H1 (cell line): ENCODE results near the gene ILF3. TPM values are rescaled to one million over a fixed set of nuclear protein-coding genes. Genes with fewer than 3 reads are reported as not detected.

Experiments used
- PHF8 ChIP-seq: fragments of 200-600 bp; sonication (generic); conservative IDR thresholded peaks from 2 replicates; pipeline ENCODE4 v1.7.1; 2012; ENCODE audit warnings: low read depth, mild to moderate bottlenecking, inconsistent platforms, low read length, moderate library complexity
- TAF1 ChIP-seq: IDR thresholded peaks from 2 replicates; pipeline ENCODE4 v1.6.1; 2011; ENCODE audit warnings: mild to moderate bottlenecking, low read depth, low read length
- polyA plus RNA-seq, 7 experiments: library from polyadenylated mRNA; depleted of rRNA in 3 of 7; stranded (reverse) in 5 of 7; unstranded in 2 of 7; fragments of >200 nt in 5 of 7; fragments of 200-250 nt in 2 of 7; gene quantifications; 1 replicate in 5 of 7; 2 replicates in 1 of 7; 4 replicates in 1 of 7; pipeline versions ENCODE4 v1.2.1 to v1.2.3, GENCODE V29; 2011 to 2013; ENCODE audit warnings: missing spikeins in 2 of 7, mixed read lengths in 2 of 7
- total RNA-seq: library from RNA; stranded (reverse); fragmentation: NEBNext Ultra II Directional; extraction: Animal tissue kit (Norgen Biotek cat#: 25700); gene quantifications from 2 replicates; pipeline ENCODE4 v1.2.1, GENCODE V29; 2021
- TF ChIP-seq, protein P1 (sequence below): fragments of 300-600 bp; sonication (generic); IDR thresholded peaks from 2 replicates; pipeline ENCODE4 v1.7.1; 2012; ENCODE audit warnings: low read length, moderate library complexity, mild to moderate bottlenecking, inconsistent platforms; ENCODE audit not compliant: insufficient replicate concordance

ILF3 gene
- total and polyA plus RNA-seq, 2 of the 8 experiments (the other 6 are each of a cell fraction or from before 2014, with no cell fraction given), result 291 to 695 TPM

DNA sequence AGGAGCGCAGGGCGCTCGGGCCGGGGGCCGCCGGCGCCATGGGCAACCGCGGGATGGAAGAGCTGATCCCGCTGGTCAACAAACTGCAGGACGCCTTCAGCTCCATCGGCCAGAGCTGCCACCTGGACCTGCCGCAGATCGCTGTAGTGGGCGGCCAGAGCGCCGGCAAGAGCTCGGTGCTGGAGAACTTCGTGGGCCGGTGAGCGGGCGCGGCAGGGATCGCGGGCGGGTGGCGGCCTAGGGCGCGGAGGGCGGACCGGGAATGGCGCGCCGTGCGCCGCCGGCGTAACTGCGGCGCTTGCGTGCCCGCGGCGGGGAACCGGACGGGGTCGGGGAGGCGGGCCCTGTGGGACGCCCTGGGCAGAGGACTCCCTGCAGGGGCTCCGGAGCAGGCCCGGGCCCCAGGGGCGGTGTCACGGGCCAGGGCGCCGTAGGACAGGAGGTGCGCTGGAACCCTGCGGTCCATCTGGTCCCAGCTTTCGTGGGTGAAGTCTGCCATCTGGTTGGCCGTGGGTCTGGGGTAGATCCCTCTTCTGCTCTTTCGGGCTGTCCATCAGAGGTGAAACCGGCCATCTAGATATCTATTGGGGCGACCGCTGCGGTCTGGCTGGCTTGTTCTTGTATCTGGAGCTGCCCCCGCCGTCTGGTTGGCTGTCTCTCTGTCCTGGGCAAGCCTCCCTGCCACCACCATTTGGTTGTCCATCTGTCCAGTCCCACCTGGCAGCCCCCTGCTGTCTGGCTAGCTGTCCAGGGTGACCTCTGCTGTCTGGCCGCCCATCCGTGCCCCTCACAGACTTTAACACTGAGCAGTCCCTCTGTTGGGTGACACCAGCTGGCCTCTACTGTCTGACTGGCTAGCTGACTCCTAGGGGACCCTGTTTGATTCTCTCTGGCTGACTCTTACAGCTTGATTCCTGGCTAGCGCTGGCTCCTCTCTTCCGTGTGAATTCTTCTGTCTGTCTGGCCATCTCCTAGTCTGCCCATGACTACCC, 64.4 kb downstream of the ILF3 start (continued):
- TF ChIP-seq, protein P1, sequence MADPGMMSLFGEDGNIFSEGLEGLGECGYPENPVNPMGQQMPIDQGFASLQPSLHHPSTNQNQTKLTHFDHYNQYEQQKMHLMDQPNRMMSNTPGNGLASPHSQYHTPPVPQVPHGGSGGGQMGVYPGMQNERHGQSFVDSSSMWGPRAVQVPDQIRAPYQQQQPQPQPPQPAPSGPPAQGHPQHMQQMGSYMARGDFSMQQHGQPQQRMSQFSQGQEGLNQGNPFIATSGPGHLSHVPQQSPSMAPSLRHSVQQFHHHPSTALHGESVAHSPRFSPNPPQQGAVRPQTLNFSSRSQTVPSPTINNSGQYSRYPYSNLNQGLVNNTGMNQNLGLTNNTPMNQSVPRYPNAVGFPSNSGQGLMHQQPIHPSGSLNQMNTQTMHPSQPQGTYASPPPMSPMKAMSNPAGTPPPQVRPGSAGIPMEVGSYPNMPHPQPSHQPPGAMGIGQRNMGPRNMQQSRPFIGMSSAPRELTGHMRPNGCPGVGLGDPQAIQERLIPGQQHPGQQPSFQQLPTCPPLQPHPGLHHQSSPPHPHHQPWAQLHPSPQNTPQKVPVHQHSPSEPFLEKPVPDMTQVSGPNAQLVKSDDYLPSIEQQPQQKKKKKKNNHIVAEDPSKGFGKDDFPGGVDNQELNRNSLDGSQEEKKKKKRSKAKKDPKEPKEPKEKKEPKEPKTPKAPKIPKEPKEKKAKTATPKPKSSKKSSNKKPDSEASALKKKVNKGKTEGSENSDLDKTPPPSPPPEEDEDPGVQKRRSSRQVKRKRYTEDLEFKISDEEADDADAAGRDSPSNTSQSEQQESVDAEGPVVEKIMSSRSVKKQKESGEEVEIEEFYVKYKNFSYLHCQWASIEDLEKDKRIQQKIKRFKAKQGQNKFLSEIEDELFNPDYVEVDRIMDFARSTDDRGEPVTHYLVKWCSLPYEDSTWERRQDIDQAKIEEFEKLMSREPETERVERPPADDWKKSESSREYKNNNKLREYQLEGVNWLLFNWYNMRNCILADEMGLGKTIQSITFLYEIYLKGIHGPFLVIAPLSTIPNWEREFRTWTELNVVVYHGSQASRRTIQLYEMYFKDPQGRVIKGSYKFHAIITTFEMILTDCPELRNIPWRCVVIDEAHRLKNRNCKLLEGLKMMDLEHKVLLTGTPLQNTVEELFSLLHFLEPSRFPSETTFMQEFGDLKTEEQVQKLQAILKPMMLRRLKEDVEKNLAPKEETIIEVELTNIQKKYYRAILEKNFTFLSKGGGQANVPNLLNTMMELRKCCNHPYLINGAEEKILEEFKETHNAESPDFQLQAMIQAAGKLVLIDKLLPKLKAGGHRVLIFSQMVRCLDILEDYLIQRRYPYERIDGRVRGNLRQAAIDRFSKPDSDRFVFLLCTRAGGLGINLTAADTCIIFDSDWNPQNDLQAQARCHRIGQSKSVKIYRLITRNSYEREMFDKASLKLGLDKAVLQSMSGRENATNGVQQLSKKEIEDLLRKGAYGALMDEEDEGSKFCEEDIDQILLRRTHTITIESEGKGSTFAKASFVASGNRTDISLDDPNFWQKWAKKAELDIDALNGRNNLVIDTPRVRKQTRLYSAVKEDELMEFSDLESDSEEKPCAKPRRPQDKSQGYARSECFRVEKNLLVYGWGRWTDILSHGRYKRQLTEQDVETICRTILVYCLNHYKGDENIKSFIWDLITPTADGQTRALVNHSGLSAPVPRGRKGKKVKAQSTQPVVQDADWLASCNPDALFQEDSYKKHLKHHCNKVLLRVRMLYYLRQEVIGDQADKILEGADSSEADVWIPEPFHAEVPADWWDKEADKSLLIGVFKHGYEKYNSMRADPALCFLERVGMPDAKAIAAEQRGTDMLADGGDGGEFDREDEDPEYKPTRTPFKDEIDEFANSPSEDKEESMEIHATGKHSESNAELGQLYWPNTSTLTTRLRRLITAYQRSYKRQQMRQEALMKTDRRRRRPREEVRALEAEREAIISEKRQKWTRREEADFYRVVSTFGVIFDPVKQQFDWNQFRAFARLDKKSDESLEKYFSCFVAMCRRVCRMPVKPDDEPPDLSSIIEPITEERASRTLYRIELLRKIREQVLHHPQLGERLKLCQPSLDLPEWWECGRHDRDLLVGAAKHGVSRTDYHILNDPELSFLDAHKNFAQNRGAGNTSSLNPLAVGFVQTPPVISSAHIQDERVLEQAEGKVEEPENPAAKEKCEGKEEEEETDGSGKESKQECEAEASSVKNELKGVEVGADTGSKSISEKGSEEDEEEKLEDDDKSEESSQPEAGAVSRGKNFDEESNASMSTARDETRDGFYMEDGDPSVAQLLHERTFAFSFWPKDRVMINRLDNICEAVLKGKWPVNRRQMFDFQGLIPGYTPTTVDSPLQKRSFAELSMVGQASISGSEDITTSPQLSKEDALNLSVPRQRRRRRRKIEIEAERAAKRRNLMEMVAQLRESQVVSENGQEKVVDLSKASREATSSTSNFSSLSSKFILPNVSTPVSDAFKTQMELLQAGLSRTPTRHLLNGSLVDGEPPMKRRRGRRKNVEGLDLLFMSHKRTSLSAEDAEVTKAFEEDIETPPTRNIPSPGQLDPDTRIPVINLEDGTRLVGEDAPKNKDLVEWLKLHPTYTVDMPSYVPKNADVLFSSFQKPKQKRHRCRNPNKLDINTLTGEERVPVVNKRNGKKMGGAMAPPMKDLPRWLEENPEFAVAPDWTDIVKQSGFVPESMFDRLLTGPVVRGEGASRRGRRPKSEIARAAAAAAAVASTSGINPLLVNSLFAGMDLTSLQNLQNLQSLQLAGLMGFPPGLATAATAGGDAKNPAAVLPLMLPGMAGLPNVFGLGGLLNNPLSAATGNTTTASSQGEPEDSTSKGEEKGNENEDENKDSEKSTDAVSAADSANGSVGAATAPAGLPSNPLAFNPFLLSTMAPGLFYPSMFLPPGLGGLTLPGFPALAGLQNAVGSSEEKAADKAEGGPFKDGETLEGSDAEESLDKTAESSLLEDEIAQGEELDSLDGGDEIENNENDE, result no peak
- peak; percentile 88 for TF ChIP-seq PHF8
- peak; percentile 8; the same call in 1 of the 2 replicates for TF ChIP-seq TAF1
